Stimulated activated CD4-positive, alpha-beta T cell treated with anti-CD3 and anti-CD28 coated beads, Interleukin-1b, Interleukin-23, amount 100 ng/mL, for 48 hours (primary cell): Measurements from ENCODE around the gene NCR2.

Experiments
- DNase-seq: peaks from one replicate; pipeline ENCODE4 v3.0.0-alpha.2; 2020

NCR2 gene

GRCh38 chr6:41331401-41332150 is 3.8 kb upstream of the NCR2 start:
- no peak for DNase-seq

- DNase-seq, result no peak
Observed at GRCh38 chr6:41332241-41332640, 3.2 kb upstream of the NCR2 start.

GRCh38 chr6:41332842-41333736 is 2.3 kb upstream of the NCR2 start:
- no peak for DNase-seq

GRCh38 chr6:41334482-41335040 is 847 bp upstream of the NCR2 start:
- no peak for DNase-seq

GRCh38 chr6:41335943-41336342 is 535 bp downstream of the NCR2 start:
- no peak for DNase-seq

- DNase-seq, result no peak
Observed at GRCh38 chr6:41336824-41337223, 1.4 kb downstream of the NCR2 start.

GRCh38 chr6:41337709-41338108 is 2.3 kb downstream of the NCR2 start:
- no peak for DNase-seq

GRCh38 chr6:41338659-41339058 is 3.3 kb downstream of the NCR2 start:
- DNase-seq, result no peak

GRCh38 chr6:41341580-41341979 is 6.2 kb downstream of the NCR2 start:
- no peak for DNase-seq

GRCh38 chr6:41342241-41342640 is 6.8 kb downstream of the NCR2 start:
- DNase-seq, result no peak

- DNase-seq, result no peak
Observed at GRCh38 chr6:41343641-41344187, 8.3 kb downstream of the NCR2 start.

GRCh38 chr6:41344876-41345275 is 9.5 kb downstream of the NCR2 start:
- DNase-seq, result no peak

- no peak for DNase-seq
Observed at GRCh38 chr6:41345901-41346300, 10.5 kb downstream of the NCR2 start.

GRCh38 chr6:41346441-41346840 is 11.0 kb downstream of the NCR2 start:
- no peak for DNase-seq

- DNase-seq, result no peak
Observed at GRCh38 chr6:41347378-41348050, 12.1 kb downstream of the NCR2 start.

- DNase-seq, result no peak
Observed at GRCh38 chr6:41348934-41349333, 13.5 kb downstream of the NCR2 start.

GRCh38 chr6:41352396-41352795 is 17.0 kb downstream of the NCR2 start:
- no peak for DNase-seq

GRCh38 chr6:41352907-41353306 is 17.5 kb downstream of the NCR2 start:
- DNase-seq, result no peak

- DNase-seq, result no peak
Observed at GRCh38 chr6:41353333-41353732, 17.9 kb downstream of the NCR2 start.

- no peak for DNase-seq
Observed at GRCh38 chr6:41355952-41356351, 20.5 kb downstream of the NCR2 start.

- DNase-seq, result no peak
Observed at GRCh38 chr6:41356825-41357224, 21.4 kb downstream of the NCR2 start.

GRCh38 chr6:41358503-41358902 is 23.1 kb downstream of the NCR2 start:
- no peak for DNase-seq
